IMR-90 (cell line): Measurements from ENCODE around the gene USP9X. TPM values are rescaled to one million over a fixed set of nuclear protein-coding genes. Genes with fewer than 3 reads are reported as not detected.
A peak's percentile ranks its signal among the peaks of the same experiment; 100 is the strongest.

Experiments used
- ATAC-seq: fragments of 200-7000 bp; cut with Tn5 transposase; 2 replicates; pipeline ENCODE4 v1.9.1; 2020; ENCODE audit warnings: low read depth, mild to moderate bottlenecking, moderate library complexity
- BruUV-seq: library from RNA; stranded (reverse); fragments of 400-500 nt; replicated peaks from 2 replicates; lab custom pipeline; 2021; lab: Mats Ljungman, UMichigan
- CTCF ChIA-PET: fragments of 300-600 bp; formaldehyde crosslinking; extraction: SDS; loops from one replicate; lab custom pipeline; 2021; ENCODE audit warnings: antibody characterized with exemption; lab: Yijun Ruan, JAX
- POLR2A ChIA-PET: fragments of 300-600 bp; sonication (Branson Sonifier 250); formaldehyde crosslinking; loops from one replicate; lab custom pipeline; 2022; ENCODE audit warnings: antibody characterized with exemption; ENCODE audit not compliant: unreplicated experiment; lab: Charles Lee
- DNase-seq: peaks from one replicate; pipeline ENCODE4 v3.0.0; 2013
- H2AFZ ChIP-seq: replicated peaks from 2 replicates; pipeline ENCODE3; 2013; ENCODE audit warnings: low read length, mild to moderate bottlenecking; ENCODE audit not compliant: poor library complexity
- H2AK5ac ChIP-seq: 2 replicates; pipeline ENCODE4 v1.6.1; 2013; ENCODE audit warnings: low read depth, low read length, inconsistent platforms
- H2AK9ac ChIP-seq: replicated peaks from 2 replicates; pipeline ENCODE3; 2013; ENCODE audit warnings: mild to moderate bottlenecking, low read depth, low read length, moderate library complexity; ENCODE audit not compliant: poor library complexity
- H2BK120ac ChIP-seq: 2 replicates; pipeline ENCODE4 v1.6.1; 2013; ENCODE audit warnings: low read depth, low read length, inconsistent platforms
- H2BK15ac ChIP-seq: 3 replicates; pipeline ENCODE4 v1.6.1; 2013; ENCODE audit warnings: low read depth, low read length, inconsistent platforms
- H2BK20ac ChIP-seq: 2 replicates; pipeline ENCODE4 v1.6.1; 2013; ENCODE audit warnings: low read depth, mild to moderate bottlenecking, inconsistent platforms, low read length, moderate library complexity
- H2BK5ac ChIP-seq: 2 replicates; pipeline ENCODE4 v1.6.1; 2013; ENCODE audit warnings: mild to moderate bottlenecking, low read depth, low read length, inconsistent platforms; ENCODE audit not compliant: poor library complexity, severe bottlenecking
- H3K14ac ChIP-seq: replicated peaks from 2 replicates; pipeline ENCODE4 v1.6.1; 2013; ENCODE audit warnings: low read depth, low read length, inconsistent platforms
- H3K18ac ChIP-seq: 2 replicates; pipeline ENCODE4 v1.6.1; 2013; ENCODE audit warnings: low read depth, low read length, control low read depth
- H3K23ac ChIP-seq: 2 replicates; pipeline ENCODE4 v1.6.1; 2013; ENCODE audit warnings: low read depth, low read length, inconsistent platforms
- H3K27ac ChIP-seq: 2 replicates; pipeline ENCODE4 v1.5.1; 2013; ENCODE audit warnings: mild to moderate bottlenecking, control low read depth, low read length; ENCODE audit not compliant: insufficient read depth
- H3K27me3 ChIP-seq: 2 replicates; pipeline ENCODE4 v1.6.1; 2013; ENCODE audit warnings: low read length; ENCODE audit not compliant: control insufficient read depth, insufficient read depth
- H3K36me3 ChIP-seq: 2 replicates; pipeline ENCODE4 v1.6.1; 2013; ENCODE audit warnings: low read length, mixed read lengths; ENCODE audit not compliant: control insufficient read depth, insufficient read depth
- H3K4ac ChIP-seq: 2 replicates; pipeline ENCODE4 v1.6.1; 2013; ENCODE audit warnings: low read depth, low read length, inconsistent platforms
- H3K4me1 ChIP-seq: 2 replicates; pipeline ENCODE4 v1.6.1; 2013; ENCODE audit warnings: low read length, mixed read lengths; ENCODE audit not compliant: control insufficient read depth, insufficient read depth
- H3K4me2 ChIP-seq: 2 replicates; pipeline ENCODE4 v1.6.1; 2013; ENCODE audit warnings: low read depth, mild to moderate bottlenecking, control low read depth, low read length, moderate library complexity
- H3K4me3 ChIP-seq: 2 replicates; pipeline ENCODE4 v1.5.1; 2013; ENCODE audit warnings: low read depth, mild to moderate bottlenecking, control low read depth, low read length, moderate library complexity; ENCODE audit not compliant: insufficient read depth
- H3K56ac ChIP-seq: 2 replicates; pipeline ENCODE4 v1.6.1; 2013; ENCODE audit warnings: low read length, inconsistent platforms; ENCODE audit not compliant: insufficient read depth; ENCODE audit errors: extremely low read depth
- H3K79me1 ChIP-seq, 2 experiments: 2 replicates each; pipeline ENCODE4 v1.6.1; 2013; ENCODE audit warnings: low read length in 2 of 2, inconsistent platforms in 1 of 2, low read depth in 1 of 2
- H3K9ac ChIP-seq: 2 replicates; pipeline ENCODE4 v1.6.1; 2013; ENCODE audit warnings: low read depth, low read length, control low read depth
- H3K9me1 ChIP-seq: 2 replicates; pipeline ENCODE4 v1.6.1; 2013; ENCODE audit warnings: low read length, inconsistent platforms; ENCODE audit not compliant: insufficient read depth
- H3K9me3 ChIP-seq: 2 replicates; pipeline ENCODE4 v1.6.1; 2013; ENCODE audit warnings: low read length; ENCODE audit not compliant: control insufficient read depth, insufficient read depth
- H4K20me1 ChIP-seq: 2 replicates; pipeline ENCODE4 v1.6.1; 2013; ENCODE audit warnings: low read length, inconsistent platforms; ENCODE audit not compliant: insufficient read depth
- H4K5ac ChIP-seq: 2 replicates; pipeline ENCODE4 v1.6.1; 2013; ENCODE audit warnings: mild to moderate bottlenecking, low read depth, low read length, control low read depth
- H4K8ac ChIP-seq, 2 experiments: 2 replicates each; pipeline ENCODE4 v1.6.1; 2013; ENCODE audit warnings: low read depth in 2 of 2, low read length in 2 of 2, control low read depth in 1 of 2, inconsistent platforms in 1 of 2
- H4K91ac ChIP-seq: 2 replicates; pipeline ENCODE4 v1.6.1; 2013; ENCODE audit warnings: low read depth, low read length, inconsistent platforms; ENCODE audit not compliant: insufficient read depth
- CEBPB ChIP-seq: IDR thresholded peaks from 2 replicates; pipeline ENCODE4 v1.6.1; 2012; ENCODE audit warnings: low read depth, low read length, improper control_type of control experiment
- CHD1 ChIP-seq: IDR thresholded peaks from 2 replicates; pipeline ENCODE4 v1.6.1; 2012; ENCODE audit warnings: low read depth, low read length, improper control_type of control experiment
- FOS ChIP-seq: fragments of 150-350 bp; IDR thresholded peaks from 2 replicates; pipeline ENCODE4 v1.6.1; 2016; ENCODE audit warnings: low read depth, low read length
- RFX5 ChIP-seq: IDR thresholded peaks from 2 replicates; pipeline ENCODE4 v1.8.0; 2012; ENCODE audit warnings: low read depth, mild to moderate bottlenecking, low read length, moderate library complexity
- WGBS, 2 experiments: methylation state at CpG; one replicate each; pipeline versions ENCODE4 v1.1.5 to v1.1.7; 2013; ENCODE audit warnings: missing lambda C conversion rate in 2 of 2; ENCODE audit not compliant: insufficient read length in 1 of 2; ENCODE audit errors: extremely low coverage in 2 of 2; 5-methylcytosine and 5-hydroxymethylcytosine counted together
- dilution Hi-C: fragments of 300-500 bp; cut with HindIII; formaldehyde crosslinking; loops from one replicate; pipeline ENCODE4 v1.14.3; 2018; ENCODE audit warnings: low sequenced_read_pairs; ENCODE audit not compliant: unreplicated experiment
- in situ Hi-C: fragments of 300-500 bp; cut with MboI; formaldehyde crosslinking; loops from 3 replicates; pipeline ENCODE4 v1.14.3; 2019; ENCODE audit warnings: low sequenced_read_pairs, inconsistent platforms, mixed read lengths
- intact Hi-C: fragments of 100-400 bp; cut with micrococcal nuclease; formaldehyde crosslinking; loops from 2 replicates; pipeline ENCODE4 v1.10.0; 2022
- polyA plus RNA-seq, 3 experiments: library from polyadenylated mRNA; depleted of rRNA; stranded (reverse); fragments of >200 nt; gene quantifications; 2 replicates each; pipeline ENCODE4 v1.2.3, GENCODE V29; 2012; ENCODE audit warnings: low replicate concordance in 1 of 3
- total RNA-seq: library from RNA; depleted of rRNA; stranded (reverse); fragments of >200 nt; gene quantifications from 2 replicates; pipeline ENCODE4 v1.2.3, GENCODE V29; 2012

USP9X gene
- total and polyA plus RNA-seq, 2 of the 4 experiments (the other 2 are of a cell fraction), result 17.5 to 104 TPM

DNA sequence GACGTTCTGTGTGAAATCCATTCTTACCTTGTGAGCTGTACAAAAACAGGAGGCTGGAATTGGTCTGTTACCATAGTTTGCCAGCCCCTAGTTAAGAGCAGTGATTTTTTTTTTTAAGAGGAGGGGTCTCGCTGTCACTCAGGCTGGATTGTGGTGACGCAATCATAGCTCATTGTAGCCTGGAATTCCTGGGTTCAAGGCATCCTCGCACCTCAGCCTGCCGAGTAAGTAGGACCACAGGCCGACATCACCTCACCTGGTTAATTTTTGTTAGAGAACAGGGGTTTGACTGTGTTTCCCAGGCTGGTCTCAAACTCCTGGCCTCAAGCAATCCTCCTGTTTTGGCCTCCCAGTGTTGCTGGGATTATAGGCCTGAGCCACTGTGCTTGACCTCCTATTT lies 7.5 kb downstream of the USP9X start:
- Histone ChIP-seq H3K4me1 (peaks cover 3% of the 10 kb centered on the region), H3K27me3 (peaks cover 6% of the 10 kb centered on the region), H3K36me3 (0 out of 2 replicates have a peak, but pooled peaks cover 1% of the 10 kb centered on the region), H2BK120ac (no peak overlapping the region), H3K27ac (no peak overlapping the region), H3K9ac (no peak overlapping the region), H3K4ac (no peak overlapping the region), H3K79me1 (peaks cover 0 to 33% of the 10 kb centered on the region in 2 experiments; a peak in 3 of 4 replicates), H2BK15ac (no peak overlapping the region), H4K5ac (no peak overlapping the region), H2AK9ac (no peak overlapping the region), H4K20me1 (peaks cover 97% of the 10 kb centered on the region), H2AFZ (no peak overlapping the region), H3K9me1 (peaks cover 23% of the 10 kb centered on the region), H3K4me2 (no peak overlapping the region), H4K8ac (no peak overlapping the region), H3K23ac (no peak overlapping the region), H2BK20ac (no peak overlapping the region), H4K91ac (no peak overlapping the region), H3K18ac (no peak overlapping the region), H3K9me3 (no peaks in the 10 kb centered on the region), H3K14ac (no peak overlapping the region), H2AK5ac (no peak overlapping the region), H3K56ac (no peak overlapping the region), H3K4me3 (no peak overlapping the region), H2BK5ac (no peak overlapping the region)
- in situ Hi-C loops, result no loop called here
- no CpG with 5 or more reads among the region's 6 CpGs for WGBS, 2 experiments
- ATAC-seq (no peak), DNase-seq (no peak)
- CTCF ChIA-PET, result interaction anchor here (0.6 kb wide), 1 partner anchor 913 kb away, joined by 3 read pairs; no protein-coding TSS in a partner anchor
- dilution Hi-C loops, result no loop called here
- TF ChIP-seq CEBPB, result peak; percentile 70
- no peak for TF ChIP-seq FOS
- TF ChIP-seq RFX5, result no peak
- no peak for TF ChIP-seq CHD1
- POLR2A ChIA-PET, result no interaction called here
- intact Hi-C loops, result no loop called here
- no TSS peak for BruUV-seq
